HG02981 (cell line): ENCODE data around the gene BABAM1.
A peak's percentile ranks its signal among the peaks of the same experiment; 100 is the strongest.

Experiments used
- ATAC-seq: cut with Tn5 transposase; IDR thresholded peaks from one replicate; pipeline ENCODE4 v1.9.1; 2021; ENCODE audit warnings: mild to moderate bottlenecking, moderate library complexity; ENCODE audit not compliant: unreplicated experiment

The BABAM1 gene

DNA sequence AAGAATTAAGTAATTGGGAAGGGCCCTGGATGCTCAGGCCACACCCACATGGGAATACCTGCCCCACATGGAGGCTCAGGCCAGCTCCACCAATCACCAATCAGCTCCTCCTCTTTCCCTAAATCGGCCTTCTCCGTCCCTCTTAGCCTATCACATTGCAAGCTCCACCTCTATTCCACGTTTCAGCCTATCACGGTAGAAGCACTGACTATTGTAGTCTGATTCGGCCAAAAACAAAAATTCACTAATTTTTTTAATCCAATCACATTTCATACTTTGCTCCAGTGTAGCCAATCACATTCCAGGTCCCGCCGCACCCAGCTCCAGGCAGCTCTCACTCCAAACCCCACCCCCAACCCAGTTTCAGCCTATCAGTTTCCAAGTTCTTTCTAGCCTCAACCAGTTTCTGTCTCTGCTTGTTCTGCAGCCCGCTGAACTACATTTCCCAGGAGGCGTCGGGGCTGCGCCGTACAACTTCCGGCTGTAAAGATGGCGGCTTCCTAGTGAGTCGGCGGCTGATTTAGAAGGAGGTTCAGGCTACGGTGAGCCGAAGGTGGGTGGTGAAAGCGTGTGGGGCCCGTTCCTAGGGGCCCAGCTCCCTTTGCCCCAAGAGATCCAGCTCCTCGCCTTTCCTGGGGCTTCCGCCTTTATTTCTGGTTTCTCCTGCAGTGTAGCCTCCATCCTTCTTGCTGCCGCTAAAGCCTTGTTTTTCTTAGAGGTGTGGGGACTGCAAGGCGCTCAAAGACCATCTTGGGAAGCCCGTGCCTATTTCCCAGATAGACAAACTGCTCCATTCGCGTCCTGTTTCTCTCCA is at the start of gene BABAM1:
BABAM1 (plus strand) TSS at position 469 of the 814 bp plus-strand sequence. CDS start 1,364 bp downstream, outside the sequence.
- peak; percentile 87 for ATAC-seq

DNA sequence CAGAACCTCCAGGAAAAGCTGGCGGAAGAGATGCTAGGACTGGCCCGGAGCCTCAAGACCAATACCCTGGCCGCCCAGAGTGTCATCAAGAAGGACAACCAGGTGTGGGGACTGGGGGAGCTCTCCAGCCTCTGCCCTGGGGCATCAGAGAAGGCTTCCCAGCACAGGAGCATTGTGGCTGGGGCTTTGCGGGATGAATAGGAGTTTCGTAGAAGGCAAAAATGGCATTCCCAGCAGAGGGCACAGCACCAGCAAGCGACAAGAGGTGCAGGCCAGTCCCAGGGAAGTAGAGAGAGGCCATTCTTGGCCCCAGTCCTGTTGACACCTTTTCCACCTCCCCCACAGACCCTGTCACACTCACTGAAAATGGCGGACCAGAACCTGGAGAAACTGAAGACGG is 48.0 kb upstream of the BABAM1 start:
- ATAC-seq = no peak

DNA sequence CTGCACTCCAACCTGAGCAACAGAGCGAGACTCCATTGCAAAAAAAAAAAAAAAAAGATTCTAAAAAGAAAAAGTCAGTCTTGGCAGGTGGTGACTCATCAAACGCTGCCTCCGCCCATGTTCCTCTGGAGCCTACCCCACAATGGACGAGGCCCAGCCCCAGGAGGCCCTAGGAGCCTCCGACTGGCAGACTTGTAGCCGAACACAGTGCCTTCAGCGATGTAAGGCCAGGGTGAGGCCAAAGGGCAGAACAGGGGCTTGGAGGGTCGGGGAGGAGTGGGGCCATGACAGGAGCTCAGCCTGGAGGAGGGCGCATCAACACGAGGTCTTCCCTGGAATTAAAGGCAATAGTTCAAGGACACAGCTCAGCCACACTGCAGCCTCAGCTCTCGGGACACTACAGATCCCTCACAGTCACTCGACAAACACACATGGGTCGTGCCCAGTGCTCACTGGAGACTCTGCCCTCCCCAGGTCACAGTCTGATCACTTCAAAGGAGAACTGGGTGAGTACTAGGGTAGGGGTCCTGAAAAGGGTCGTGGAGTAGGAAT is 47.0 kb upstream of the BABAM1 start:
- no peak for ATAC-seq

DNA sequence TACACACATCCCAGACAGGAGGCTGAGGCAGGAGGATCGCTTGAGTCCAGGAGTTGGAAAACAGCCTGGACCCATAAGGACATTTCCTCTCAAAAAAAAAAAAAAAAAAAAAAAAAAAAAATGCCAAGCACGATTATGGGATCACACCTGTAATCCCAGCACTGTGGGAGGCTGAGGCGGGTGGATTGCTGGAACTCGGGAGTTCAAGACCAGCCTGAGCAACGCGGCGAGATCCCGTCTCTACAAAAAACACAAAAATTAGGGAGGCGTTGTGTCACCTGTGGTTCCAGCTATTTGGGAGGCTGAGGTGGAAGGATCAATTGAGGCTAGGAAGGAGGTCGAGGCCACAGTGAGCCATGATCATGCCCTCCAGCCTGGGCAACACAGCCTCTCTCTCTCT is 42.2 kb upstream of the BABAM1 start:
- no peak for ATAC-seq

DNA sequence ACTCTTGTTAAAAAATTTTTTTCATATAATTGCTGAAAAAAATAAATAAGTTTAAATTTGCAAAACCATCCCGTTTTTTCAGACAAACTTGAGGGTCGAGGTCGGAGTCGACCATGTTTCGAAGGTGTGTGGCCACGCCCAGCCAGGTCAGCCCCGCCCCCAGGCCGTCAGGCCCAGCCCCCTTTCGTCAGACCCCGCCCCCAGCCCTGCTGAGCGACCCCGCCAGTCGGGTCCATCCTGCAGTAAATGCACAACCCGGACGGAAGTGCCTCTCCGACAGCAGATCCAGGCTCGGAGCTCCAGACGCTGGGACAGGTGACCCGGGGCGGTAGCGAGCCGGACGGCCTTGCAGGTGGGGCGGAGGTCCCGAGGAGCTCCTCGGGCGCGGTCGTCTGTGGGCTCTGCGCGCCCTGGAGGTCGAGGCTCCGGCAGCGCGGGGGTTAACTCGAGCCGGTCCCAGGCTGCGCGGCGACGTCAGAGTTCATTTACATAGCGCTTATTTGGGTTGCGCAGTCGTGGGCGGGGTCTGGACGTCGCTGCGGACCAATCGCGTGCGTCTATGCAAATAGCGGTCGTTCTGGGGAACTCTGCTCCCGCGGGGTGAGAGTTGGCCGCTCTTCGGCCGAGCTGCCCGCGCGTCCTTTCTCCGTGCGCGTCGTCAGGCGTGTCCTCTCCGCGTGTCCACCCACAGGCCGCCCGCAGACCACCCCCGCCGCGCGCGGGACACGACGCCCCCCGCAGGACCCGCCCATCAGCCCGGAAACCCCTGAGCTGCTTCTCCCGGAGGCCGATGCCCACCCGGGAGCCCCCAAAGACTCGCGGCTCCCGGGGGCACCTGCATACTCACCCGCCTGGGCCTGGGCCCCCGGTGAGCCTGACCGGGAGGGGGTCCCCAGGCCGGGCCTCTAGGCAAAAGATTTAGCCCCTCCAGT is 41.0 kb upstream of the BABAM1 start, which contains the start of gene OCEL1:
OCEL1 (plus strand) TSS at position 225 of the 932 bp plus-strand sequence; CDS start at position 247, 22 bp downstream.
- peak; percentile 85 for ATAC-seq

DNA sequence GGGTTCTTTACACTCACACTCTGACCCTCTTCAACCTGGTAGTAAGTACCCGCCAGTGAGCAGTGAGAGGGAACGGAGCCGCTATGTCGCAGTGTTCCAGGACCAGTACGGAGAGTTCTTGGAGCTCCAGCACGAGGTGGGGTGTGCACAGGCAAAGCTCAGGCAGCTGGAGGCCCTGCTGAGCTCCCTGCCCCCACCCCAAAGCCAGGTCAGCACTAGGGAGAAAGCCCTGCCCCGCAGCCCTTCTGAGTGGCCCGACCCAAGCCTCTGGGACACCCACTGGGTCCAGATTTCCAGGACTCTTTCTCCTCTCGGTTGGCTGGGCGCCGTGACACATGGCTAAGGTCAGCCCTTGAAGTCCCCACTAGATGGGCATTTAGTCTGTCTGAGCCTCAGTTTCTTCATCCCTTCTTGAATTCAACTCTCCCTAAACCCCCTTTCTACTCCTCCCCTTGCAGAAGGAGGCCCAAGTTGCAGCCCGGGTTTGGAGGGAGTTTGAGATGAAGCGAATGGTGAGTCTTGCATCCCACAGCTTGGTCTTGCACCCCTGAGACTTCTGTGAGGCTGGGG is 39.4 kb upstream of the BABAM1 start:
- no peak for ATAC-seq

DNA sequence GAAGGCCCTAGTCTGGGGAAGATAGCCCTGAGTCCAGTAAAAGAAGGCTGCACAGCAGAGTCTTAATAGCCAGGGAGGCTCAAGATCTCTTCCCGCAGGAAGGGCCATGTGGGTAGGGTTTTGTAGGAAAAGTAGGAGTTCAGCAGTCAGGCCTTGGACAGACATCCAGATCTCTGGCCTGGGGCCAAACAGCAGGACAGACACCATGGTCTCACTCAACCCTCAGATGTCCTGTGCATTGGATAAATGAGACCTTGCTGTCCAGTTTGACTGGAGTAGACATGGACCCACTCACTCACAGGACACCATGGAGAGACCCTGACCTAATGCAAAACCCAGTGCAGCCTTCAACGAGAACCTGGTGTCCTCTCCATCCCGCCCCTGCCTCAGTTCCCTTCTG is 37.4 kb upstream of the BABAM1 start:
- no peak for ATAC-seq

DNA sequence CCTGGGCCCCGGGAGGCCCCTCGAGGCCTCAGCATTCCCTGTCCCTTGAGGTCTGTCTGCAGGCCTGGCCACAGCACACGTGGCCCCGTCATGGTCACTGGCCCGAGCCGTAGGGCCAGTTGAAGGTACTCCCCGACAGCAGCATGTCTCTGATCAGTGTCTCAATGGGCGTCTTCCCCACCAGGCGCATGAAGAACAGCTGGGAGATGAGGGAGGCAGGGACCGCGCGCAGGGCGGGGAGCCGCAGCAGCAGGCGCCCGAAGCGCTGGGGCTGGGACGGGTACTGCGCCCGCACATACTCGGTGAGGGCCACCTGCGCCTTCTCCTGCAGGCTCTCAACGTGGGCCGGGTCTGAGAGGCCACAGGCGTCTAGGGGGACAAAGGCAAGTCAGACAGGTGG is 35.0 kb upstream of the BABAM1 start:
- no peak for ATAC-seq

DNA sequence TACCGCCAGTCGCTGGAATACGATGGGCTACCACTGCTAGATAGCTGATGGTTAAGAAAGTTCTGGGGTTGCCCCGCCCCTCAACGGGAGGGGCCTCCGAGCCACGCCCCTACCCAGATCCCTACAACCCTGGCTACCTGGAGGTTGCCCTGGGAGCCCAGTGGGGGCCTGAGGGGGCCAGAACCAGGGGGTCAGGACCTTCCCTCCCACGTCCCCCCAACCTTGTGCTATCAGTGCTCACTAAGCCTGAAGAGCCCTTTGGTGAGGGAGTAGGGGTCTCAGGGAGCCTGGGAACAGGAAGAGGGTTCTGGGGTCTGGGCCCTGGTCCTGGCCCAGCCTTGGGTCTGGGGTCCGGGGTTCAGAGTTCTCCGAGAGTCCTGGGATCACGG is 32.3 kb upstream of the BABAM1 start:
- no peak for ATAC-seq

DNA sequence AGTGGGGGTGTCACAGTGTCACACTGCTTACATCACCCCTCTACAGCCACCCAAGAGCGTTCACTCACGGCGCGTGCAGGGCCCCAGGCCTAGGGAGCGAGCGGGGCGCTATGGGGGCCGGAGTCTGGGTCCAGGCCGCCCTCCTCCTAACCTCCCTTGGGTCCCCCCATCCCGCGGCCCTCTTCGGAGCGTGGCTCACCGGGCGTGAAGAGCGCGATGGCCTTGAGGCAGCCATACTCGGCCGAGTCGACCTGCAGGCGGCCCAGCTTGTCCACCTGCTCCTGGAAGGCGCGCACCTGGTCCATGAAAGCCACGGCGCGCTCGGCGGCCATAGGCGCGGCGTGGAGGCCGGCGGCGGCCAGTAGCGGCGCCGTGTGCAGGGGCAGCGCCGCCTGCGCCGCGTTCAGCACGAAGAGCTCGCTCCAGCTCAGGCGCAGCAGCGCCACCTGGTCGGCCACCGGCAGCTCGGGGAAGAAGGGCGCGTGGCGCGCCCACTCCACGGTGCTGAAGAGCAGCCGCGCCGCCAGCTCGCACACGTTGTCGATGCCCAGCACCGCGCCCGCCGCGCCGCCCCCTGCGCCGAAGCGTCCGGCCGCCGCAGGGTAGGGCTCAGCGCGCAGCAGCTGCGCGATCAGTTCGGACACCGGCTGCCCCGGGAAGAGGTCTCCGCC is 31.8 kb upstream of the BABAM1 start:
- peak; percentile 77 for ATAC-seq

DNA sequence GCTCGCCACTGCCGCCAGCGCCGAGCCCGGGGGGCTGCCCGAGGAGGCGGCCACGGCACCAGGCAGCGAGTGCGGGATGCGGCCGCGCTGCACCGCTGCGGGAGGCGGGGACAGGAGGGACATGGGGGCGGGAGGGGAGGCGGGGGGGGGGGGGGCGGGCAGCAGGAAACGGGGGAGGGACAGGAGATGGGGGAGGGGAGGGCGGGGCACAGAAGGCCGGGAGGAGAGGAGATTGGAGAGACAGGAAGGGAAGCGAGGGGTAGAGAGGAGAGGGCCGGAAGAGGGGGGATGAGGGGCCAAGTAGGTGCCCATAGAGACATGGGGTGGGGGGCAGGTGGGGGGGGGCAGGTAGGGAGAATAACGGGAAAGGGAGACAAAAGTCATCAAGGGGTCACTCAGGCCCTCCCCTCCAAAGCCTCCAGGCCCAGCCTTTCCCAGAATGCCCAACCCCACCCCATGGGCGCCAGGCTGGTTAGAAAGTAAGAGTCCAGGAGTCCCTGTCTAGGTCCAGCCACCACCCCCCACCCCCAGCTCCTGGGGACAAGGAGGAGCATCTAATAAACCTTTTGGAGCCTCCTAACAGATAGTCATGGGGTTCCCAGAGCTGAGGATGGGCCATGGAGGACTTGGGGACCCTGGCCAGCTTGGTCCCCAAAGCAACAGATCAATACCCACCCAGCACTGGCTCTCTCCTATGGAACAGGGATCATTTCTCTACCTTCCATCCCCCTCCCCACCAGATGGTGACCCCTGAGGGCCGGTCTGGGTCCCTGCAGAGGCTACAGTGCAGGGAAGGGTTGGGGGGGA is 31.1 kb upstream of the BABAM1 start:
- ATAC-seq = peak; percentile 6

DNA sequence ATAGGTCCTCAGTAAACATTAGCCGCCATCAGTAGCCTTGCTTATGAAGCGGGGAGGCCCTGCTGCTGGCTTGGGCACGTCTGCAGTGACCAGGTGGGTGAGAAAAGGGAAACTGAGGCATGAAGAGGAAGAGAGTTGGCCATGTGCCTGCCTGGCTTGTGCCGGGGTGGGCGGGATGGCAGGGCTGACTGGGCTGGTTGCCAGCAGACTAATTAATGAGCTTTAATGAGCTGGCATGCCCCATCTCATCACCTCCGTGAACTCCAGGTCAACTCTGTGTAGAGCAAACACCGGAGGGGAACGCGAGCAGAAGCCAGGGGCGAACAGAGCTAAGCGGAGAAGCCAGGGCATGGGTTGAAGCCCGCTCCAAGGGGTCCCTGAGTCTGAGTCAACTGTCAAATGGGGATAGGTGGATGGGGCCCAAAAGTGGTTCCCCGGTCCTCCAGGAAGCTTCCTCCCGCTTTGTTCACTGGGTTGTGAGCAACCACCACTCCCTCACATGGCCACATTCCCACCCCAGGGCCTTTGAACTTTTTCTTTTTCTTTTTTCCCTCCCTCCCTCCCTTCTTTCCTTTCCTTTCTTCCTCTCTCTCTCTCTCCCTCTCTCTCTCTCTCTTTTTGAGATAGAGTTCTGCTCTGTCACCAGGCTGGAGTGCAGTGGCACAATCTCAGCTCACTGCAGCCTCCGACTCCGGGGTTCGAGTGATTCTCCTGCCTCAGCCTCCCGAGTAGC is 30.3 kb upstream of the BABAM1 start:
- ATAC-seq = no peak

DNA sequence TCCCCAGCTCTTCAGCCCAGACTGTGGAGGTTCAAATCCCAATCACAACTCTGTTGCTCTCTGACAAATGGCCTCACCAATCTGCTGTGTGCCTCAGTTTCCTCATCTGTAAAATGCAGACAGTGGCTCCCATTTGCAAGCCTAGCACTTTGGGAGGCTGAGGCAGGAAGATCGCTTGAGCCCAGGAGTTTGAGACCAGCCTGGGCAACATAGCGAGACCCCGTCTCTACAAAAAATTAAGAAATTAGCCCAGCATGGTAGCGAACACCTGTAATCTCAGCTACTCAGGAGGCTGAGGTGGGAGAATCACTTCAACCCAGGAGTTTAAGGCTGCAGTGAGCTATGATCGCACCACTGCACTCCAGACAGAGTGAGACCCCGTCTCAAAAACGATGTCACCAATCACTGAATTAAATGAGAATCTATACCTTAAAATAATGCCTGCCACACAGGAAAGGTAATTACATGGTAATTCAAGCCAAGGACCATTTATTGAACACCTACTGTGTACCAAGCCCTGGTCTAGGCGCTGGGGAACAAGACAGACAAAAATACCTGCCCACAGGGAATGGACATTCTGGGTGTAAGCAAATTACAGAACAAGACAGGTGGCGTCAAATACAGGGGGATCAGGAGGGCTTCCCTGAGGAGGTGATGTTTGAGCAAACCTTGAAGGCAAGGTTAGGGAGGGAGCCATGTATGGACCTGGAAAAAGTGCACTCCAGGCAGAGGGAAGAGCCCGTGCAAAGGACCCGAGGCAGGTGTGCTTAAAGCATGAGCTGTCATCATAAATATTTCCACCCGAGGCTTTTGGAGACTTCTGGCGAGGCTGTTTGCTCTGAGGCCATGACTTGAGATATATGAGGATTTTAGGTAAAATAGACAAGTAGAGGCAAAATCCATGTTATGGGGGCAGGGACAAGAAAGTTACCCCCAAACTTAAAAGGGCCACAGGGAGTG is 29.2 kb upstream of the BABAM1 start:
- no peak for ATAC-seq

DNA sequence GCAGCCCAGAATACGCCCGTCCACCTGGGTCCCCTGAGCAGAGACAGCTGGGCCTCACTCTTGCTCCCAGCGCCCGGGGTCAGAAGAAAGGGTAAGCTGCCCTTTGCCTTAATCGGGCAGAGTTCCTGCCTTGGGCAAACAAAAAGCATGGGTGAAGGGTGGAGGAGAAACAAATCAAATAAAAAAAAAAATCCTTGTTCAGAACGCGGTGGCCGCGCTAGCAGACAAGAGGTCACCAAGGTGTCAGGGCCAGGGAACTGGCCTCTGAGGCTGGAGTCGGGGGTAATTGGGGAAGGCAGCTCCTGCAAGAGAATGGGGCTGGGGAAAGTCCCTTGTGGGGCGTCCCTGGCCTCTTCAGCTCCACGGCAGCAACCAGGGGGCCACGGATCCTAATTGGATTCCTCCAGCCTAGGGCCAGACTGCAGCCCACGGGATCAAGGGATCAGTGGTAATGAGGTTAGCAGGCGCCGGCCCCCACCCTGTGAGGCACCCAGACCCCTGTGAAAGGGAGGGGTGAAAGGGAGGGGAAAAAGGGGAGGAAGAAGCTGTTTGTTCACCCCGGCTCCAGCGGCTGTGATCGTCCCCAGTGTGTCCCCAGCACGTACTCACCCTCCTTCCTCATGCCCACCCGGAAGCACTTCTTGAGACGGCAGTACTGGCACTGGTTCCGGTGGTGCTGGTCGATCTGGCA is 27.0 kb upstream of the BABAM1 start:
- ATAC-seq = no peak

DNA sequence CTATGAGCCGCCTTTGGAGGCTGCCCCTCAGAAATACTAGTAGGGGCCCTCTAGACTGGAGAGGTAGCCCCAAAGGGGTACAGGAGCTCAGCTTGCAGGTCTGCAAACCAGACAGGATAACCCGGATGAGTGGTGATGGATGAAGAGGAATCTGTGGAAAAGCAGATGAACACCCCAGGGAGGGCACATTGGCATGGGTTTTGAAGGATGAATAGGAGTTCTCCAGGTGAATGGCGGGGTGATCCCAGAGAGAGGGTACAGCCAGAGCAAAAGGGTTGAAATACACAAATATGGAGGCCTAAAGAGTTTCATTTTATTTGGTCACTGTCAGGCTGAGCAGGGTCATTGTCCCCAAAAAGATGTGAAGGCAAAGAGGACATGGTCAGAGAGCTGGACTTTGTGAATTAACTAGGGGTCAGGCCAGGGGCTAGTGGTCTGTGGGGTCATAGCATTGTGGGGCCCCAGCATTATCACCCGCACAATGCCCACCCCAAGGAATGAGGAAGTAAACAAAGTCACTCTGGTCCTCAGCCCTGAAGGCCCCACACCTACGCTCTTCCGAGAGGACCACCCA is 26.3 kb upstream of the BABAM1 start:
- ATAC-seq = no peak

DNA sequence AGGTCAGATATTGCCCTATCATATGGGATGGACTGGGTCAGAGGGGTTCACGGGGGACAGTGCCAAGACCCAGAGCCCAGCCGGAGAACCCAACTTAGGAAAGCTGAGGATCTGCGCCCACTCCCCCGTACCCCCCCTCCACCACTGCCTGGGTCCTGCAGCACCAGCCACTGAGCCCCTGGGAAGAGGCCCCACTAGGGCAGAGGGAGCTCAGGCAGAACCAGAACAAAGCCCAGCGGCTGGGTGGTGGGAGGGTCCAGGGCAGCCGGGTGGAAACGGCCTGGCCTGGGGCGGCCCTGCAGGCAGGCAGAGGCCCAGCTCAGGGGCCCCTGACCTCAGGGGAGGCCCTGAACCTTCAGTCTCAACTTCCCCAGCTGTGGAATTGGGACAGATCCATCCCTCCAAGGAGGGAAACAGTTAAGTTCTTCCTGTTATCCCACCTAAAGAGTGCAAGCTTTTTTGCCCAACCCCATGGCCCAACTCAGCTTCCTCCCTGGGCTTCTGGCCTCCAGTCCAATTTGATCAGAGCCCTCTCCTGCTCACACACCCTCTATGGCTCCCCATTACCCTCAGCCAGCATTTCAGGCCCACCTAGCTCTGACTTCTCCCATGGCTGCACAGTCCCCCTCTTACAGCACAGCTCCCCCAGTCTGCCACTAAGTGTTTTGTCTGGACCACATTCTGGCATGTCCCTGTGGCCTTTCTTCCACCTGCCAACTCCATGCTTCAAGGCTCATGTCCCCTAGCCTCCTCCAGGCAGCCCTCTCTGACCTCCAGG is 24.6 kb upstream of the BABAM1 start:
- no peak for ATAC-seq
